ENCODE measurements around the gene SEMA4D.

SEMA4D gene

DNA sequence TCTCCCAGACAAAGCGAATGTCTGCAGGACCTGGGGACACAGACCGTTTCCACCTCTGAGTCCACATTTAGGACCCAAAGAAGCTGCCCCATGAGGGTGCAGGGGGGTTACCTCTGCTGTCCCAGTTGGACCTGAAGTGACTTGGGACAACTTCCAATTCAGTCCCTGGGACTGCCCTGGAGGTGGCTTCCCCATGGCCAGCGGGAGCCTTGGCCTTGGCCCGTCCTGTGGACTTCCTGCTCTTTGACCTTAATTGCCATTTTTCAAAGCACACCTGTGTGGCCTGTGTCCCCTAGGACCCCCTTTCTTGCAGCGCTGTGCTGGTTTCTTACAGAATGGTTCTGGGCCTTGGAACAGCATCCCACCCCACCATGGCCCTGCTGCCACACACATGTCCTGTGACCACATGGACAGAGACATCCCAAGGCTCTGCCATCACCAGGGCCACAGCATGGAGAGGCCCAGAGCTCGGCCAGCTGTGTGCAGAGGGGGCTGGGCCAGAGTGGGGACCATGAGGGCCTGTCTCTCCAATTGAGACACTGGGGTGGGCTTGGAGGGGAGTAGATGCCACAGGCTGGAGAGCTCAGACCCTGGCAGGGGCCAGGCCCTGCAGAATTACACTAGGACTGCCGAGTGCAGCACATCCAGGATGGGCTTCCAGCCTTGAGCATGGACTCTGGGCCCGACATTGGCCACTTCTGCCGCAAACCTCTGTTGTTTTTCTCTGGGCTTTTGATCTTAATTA lies 133.8 kb downstream of the SEMA4D start:
- H3K9me3 ChIP-seq (ENCODE audit: insufficient read depth, low read length), result no peaks in the 10 kb centered on the region
- H4K20me1 ChIP-seq (ENCODE audit: insufficient read depth, low read length), result no peaks in the 10 kb centered on the region
- no peak overlapping the region for H3K27ac ChIP-seq (ENCODE audit: low read length)
- H3K9ac ChIP-seq (ENCODE audit: low read length), result no peak overlapping the region
- no peak overlapping the region for H2AFZ ChIP-seq (ENCODE audit: low read depth, low read length)
- H3K79me2 ChIP-seq (ENCODE audit: low read length), result no peaks in the 10 kb centered on the region
- H3K4me3 ChIP-seq (ENCODE audit: low read length), result no peak overlapping the region
- no peaks in the 10 kb centered on the region for H3K4me1 ChIP-seq (ENCODE audit: low read length)
- H3K36me3 ChIP-seq (replicated peaks; ENCODE audit: low read depth, low read length), result peaks cover 32% of the 10 kb centered on the region
- TF ChIP-seq, protein P1, sequence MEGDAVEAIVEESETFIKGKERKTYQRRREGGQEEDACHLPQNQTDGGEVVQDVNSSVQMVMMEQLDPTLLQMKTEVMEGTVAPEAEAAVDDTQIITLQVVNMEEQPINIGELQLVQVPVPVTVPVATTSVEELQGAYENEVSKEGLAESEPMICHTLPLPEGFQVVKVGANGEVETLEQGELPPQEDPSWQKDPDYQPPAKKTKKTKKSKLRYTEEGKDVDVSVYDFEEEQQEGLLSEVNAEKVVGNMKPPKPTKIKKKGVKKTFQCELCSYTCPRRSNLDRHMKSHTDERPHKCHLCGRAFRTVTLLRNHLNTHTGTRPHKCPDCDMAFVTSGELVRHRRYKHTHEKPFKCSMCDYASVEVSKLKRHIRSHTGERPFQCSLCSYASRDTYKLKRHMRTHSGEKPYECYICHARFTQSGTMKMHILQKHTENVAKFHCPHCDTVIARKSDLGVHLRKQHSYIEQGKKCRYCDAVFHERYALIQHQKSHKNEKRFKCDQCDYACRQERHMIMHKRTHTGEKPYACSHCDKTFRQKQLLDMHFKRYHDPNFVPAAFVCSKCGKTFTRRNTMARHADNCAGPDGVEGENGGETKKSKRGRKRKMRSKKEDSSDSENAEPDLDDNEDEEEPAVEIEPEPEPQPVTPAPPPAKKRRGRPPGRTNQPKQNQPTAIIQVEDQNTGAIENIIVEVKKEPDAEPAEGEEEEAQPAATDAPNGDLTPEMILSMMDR (IDR thresholded peaks at IDR 0.05; ENCODE audit: low read depth, low read length), result no peak
- TF ChIP-seq EZH2phosphoT487 (IDR thresholded peaks at IDR 0.05; ENCODE audit: low read depth), result no peak
- H3K27me3 ChIP-seq (ENCODE audit: low read depth, low read length), result no peaks in the 10 kb centered on the region
- no peak overlapping the region for H3K4me2 ChIP-seq (ENCODE audit: low read length)

DNA sequence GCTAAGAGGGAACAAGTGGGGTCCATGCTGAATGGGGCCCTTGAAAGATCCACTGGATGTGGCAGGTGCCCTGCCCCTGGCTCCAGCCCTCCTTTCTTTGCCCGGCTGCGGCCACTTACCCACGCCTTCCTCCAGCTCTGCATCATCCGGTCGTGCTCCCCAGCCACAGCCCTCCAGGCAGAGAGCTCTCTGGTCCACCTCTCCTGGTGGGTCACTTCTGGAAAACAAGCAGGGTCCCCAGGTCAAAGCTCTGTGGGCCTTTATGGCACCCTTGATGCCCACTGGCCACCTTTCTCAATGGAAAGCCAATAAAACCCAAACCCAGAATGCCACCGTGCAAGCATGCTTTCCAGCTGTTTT lies 134.6 kb downstream of the SEMA4D start:
- Histone ChIP-seq H3K4me1 (ENCODE audit: low read length) (no peaks in the 10 kb centered on the region), H3K9ac (ENCODE audit: low read length) (no peak overlapping the region), H3K9me3 (ENCODE audit: insufficient read depth, low read length) (no peaks in the 10 kb centered on the region), H3K36me3 (replicated peaks; ENCODE audit: low read depth, low read length) (peaks cover 39% of the 10 kb centered on the region), H3K4me3 (ENCODE audit: low read length) (no peak overlapping the region), H3K27ac (ENCODE audit: low read length) (no peak overlapping the region), H3K79me2 (ENCODE audit: low read length) (no peaks in the 10 kb centered on the region), H2AFZ (ENCODE audit: low read depth, low read length) (no peak overlapping the region), H3K27me3 (ENCODE audit: low read depth, low read length) (no peaks in the 10 kb centered on the region), H3K4me2 (ENCODE audit: low read length) (no peak overlapping the region), H4K20me1 (ENCODE audit: insufficient read depth, low read length) (no peaks in the 10 kb centered on the region)
- TF ChIP-seq, protein P1 (IDR thresholded peaks at IDR 0.05; ENCODE audit: low read depth, low read length), result no peak
- no peak for TF ChIP-seq EZH2phosphoT487 (IDR thresholded peaks at IDR 0.05; ENCODE audit: low read depth)

DNA sequence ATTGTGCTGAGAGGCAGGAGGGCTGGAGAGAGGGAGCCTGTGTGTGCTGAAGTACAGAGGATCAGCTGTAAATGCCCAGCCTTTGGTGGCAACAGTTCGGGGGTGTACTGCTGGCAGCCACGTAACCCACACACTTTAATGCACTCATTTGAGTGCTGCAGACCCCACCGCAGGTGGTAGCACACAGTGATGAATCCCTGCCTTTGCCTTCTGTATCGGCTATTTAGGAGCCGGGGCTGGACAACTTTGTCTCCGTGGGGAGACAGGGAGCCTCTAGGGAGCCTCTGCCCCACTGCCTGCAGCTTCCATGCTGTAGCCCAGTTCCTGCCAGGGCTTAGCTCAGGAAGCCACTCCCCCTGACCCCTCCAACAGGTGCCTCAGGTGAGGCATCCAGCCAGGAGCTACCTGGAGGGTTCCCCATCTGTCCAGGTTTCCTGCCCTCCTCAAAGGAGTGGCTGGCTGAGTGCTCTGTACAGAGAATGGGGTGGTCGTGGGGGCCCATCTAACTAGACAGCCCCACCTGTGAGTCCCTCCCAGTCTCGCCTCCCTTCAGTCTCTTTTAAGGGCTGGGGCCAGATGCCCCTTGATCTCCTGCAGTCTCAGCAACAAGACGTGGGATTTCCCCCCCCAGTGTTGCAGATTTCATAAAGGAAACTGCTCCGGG lies 135.1 kb downstream of the SEMA4D start:
- H3K9ac ChIP-seq (ENCODE audit: low read length), result no peak overlapping the region
- H4K20me1 ChIP-seq (ENCODE audit: insufficient read depth, low read length), result no peaks in the 10 kb centered on the region
- H2AFZ ChIP-seq (ENCODE audit: low read depth, low read length), result no peak overlapping the region
- H3K4me2 ChIP-seq (ENCODE audit: low read length), result no peak overlapping the region
- H3K4me1 ChIP-seq (ENCODE audit: low read length), result no peaks in the 10 kb centered on the region
- H3K27ac ChIP-seq (ENCODE audit: low read length), result no peak overlapping the region
- TF ChIP-seq, protein P1 (IDR thresholded peaks at IDR 0.05; ENCODE audit: low read depth, low read length), result no peak
- TF ChIP-seq EZH2phosphoT487 (IDR thresholded peaks at IDR 0.05; ENCODE audit: low read depth), result no peak
- no peaks in the 10 kb centered on the region for H3K27me3 ChIP-seq (ENCODE audit: low read depth, low read length)
- no peaks in the 10 kb centered on the region for H3K9me3 ChIP-seq (ENCODE audit: insufficient read depth, low read length)
- H3K36me3 ChIP-seq (replicated peaks; ENCODE audit: low read depth, low read length), result peaks cover 43% of the 10 kb centered on the region
- H3K4me3 ChIP-seq (ENCODE audit: low read length), result no peak overlapping the region
- H3K79me2 ChIP-seq (ENCODE audit: low read length), result no peaks in the 10 kb centered on the region

DNA sequence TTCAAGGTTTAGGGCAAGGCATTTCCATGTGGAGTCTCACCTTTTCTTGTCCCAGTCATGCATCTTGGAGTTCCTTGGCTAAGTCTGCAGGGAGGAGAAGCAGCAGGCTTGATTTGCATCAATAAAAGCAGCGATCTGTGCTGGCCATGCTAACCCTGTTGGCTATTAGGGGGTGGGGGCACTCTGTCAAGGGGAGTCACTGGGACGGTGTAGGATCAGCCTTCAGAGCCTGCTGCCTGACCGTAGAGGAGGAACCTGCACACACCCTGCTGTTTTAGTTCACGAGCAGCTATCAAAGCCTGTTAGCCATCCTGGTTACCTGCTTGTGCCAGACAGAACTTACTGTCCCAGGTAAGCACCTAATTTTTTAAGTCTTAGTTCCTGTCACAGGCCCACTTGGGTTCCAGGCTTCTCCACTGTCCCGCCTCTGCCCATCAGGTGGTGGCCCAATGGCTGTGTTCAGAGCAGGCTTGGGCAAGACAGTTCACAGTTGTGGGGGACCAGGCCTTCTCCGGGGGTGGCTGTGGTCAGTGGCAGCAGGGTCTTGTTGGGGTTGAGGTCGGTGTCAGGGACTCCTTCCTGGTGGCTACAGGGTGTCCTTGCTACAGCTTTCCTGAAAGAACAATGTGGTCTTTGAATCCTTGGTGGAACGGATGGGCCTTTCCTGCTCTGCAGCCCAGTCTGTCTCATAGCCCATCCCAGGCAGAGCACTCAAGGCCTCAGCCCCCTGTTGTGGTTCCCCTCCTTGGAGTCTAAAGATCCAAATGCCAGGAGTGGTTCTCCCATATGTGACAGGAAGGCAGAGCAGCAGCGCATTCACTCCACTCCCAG lies 135.9 kb downstream of the SEMA4D start:
- no peak overlapping the region for H3K27ac ChIP-seq (ENCODE audit: low read length)
- H3K27me3 ChIP-seq (ENCODE audit: low read depth, low read length), result no peaks in the 10 kb centered on the region
- H3K79me2 ChIP-seq (ENCODE audit: low read length), result no peaks in the 10 kb centered on the region
- H3K4me1 ChIP-seq (ENCODE audit: low read length), result no peaks in the 10 kb centered on the region
- H3K9me3 ChIP-seq (ENCODE audit: insufficient read depth, low read length), result no peaks in the 10 kb centered on the region
- H3K4me2 ChIP-seq (ENCODE audit: low read length), result no peak overlapping the region
- no peaks in the 10 kb centered on the region for H4K20me1 ChIP-seq (ENCODE audit: insufficient read depth, low read length)
- H2AFZ ChIP-seq (ENCODE audit: low read depth, low read length), result no peak overlapping the region
- peaks cover 48% of the 10 kb centered on the region for H3K36me3 ChIP-seq (replicated peaks; ENCODE audit: low read depth, low read length)
- TF ChIP-seq EZH2phosphoT487 (IDR thresholded peaks at IDR 0.05; ENCODE audit: low read depth), result no peak
- TF ChIP-seq, protein P1 (IDR thresholded peaks at IDR 0.05; ENCODE audit: low read depth, low read length), result no peak
- no peak overlapping the region for H3K9ac ChIP-seq (ENCODE audit: low read length)
- no peak overlapping the region for H3K4me3 ChIP-seq (ENCODE audit: low read length)
